Neural progenitor cell (in vitro differentiated cells): ENCODE data around the gene S1PR2. TPM values are rescaled to one million over a fixed set of nuclear protein-coding genes. Genes with fewer than 3 reads are reported as not detected.

Experiments
- DNase-seq: peaks from one replicate; pipeline ENCODE4 v3.0.0-alpha.2; 2016; ENCODE audit warnings: low spot score
- H2AFZ ChIP-seq: fragments of 200-600 bp; sonication (generic); replicated peaks from 2 replicates; pipeline ENCODE4 v1.6.1; 2016; ENCODE audit warnings: antibody characterized with exemption
- H3F3A ChIP-seq: fragments of 200-600 bp; sonication (generic); 2 replicates; pipeline ENCODE4 v1.6.1; 2016; ENCODE audit warnings: antibody characterized with exemption, low read depth
- H3K27ac ChIP-seq: fragments of 200-600 bp; sonication (generic); 2 replicates; pipeline ENCODE4 v1.5.1; 2016; ENCODE audit warnings: mild to moderate bottlenecking
- H3K27me3 ChIP-seq: fragments of 200-600 bp; sonication (generic); 2 replicates; pipeline ENCODE4 v1.6.1; 2016; ENCODE audit warnings: mild to moderate bottlenecking, moderate library complexity
- H3K36me3 ChIP-seq: fragments of 200-600 bp; sonication (generic); 2 replicates; pipeline ENCODE4 v1.5.1; 2016
- H3K4me1 ChIP-seq: fragments of 200-600 bp; sonication (generic); 2 replicates; pipeline ENCODE4 v1.6.1; 2016; ENCODE audit warnings: mixed run types
- H3K4me2 ChIP-seq: fragments of 200-600 bp; sonication (generic); 2 replicates; pipeline ENCODE4 v1.6.1; 2016
- H3K4me3 ChIP-seq: fragments of 200-600 bp; sonication (generic); 2 replicates; pipeline ENCODE4 v1.5.1; 2016
- H3K79me2 ChIP-seq: fragments of 200-600 bp; sonication (generic); 2 replicates; pipeline ENCODE4 v1.6.1; 2016; ENCODE audit warnings: low read depth
- H3K9ac ChIP-seq: fragments of 200-600 bp; sonication (generic); 2 replicates; pipeline ENCODE4 v1.6.1; 2016
- H3K9me3 ChIP-seq: fragments of 200-600 bp; sonication (generic); 2 replicates; pipeline ENCODE4 v1.5.1; 2016; ENCODE audit warnings: low read depth
- H4K20me1 ChIP-seq: fragments of 200-600 bp; sonication (generic); 2 replicates; pipeline ENCODE4 v1.6.1; 2016; ENCODE audit warnings: low read depth
- H3K27ac Mint-ChIP-seq: 3 replicates; pipeline ENCODE4 v1.8.0; 2021; ENCODE audit warnings: mixed read lengths
- H3K27me3 Mint-ChIP-seq: 2 replicates; pipeline ENCODE4 v1.8.0; 2022; ENCODE audit warnings: low read depth, mild to moderate bottlenecking, inconsistent platforms, moderate library complexity, mixed read lengths; ENCODE audit not compliant: insufficient read depth
- H3K36me3 Mint-ChIP-seq: 3 replicates; pipeline ENCODE4 v1.8.0; 2021; ENCODE audit warnings: mixed read lengths
- H3K4me1 Mint-ChIP-seq: 3 replicates; pipeline ENCODE4 v1.8.0; 2021; ENCODE audit warnings: mixed read lengths
- H3K4me3 Mint-ChIP-seq: 3 replicates; pipeline ENCODE4 v1.8.0; 2021; ENCODE audit warnings: mild to moderate bottlenecking, moderate library complexity, mixed read lengths
- H3K9me3 Mint-ChIP-seq: 3 replicates; pipeline ENCODE4 v1.8.0; 2020; ENCODE audit warnings: mixed read lengths
- CTCF ChIP-seq: fragments of 200-600 bp; sonication (generic); IDR thresholded peaks from 2 replicates; pipeline ENCODE4 v1.5.1; 2017; ENCODE audit warnings: antibody characterized with exemption, mild to moderate bottlenecking
- EZH2 ChIP-seq: fragments of 200-600 bp; sonication (generic); IDR thresholded peaks from 2 replicates; pipeline ENCODE4 v1.6.1; 2017; ENCODE audit warnings: antibody characterized with exemption, mild to moderate bottlenecking, moderate library complexity
- EZH2phosphoT487 ChIP-seq: fragments of 200-600 bp; sonication (generic); IDR thresholded peaks from 2 replicates; pipeline ENCODE4 v1.6.1; 2017; ENCODE audit warnings: antibody characterized with exemption
- total RNA-seq: library from RNA; depleted of rRNA; stranded (reverse); fragments of >200 nt; gene quantifications from 2 replicates; pipeline ENCODE4 v1.2.3, GENCODE V29; 2015; ENCODE audit warnings: low replicate concordance

S1PR2 gene
- total RNA-seq: 8.5 and 18.8 TPM in 2 replicates

GRCh38 chr19:10230861-10231611 lies at the start of gene S1PR2:
S1PR2 (minus strand) TSS chr19:10231331; CDS start chr19:10224905, 6,426 bp downstream.
- Mint-ChIP-seq H3K4me3 (peak within 1 kb of the TSS; percentile 85), H3K4me1 (peaks cover 16% of the 10 kb centered on the region), H3K27me3 (peaks cover 2% of the 10 kb centered on the region), H3K27ac (peak within 1 kb of the TSS; percentile 39), H3K9me3 (no peaks in the 10 kb centered on the region), H3K36me3 (no peaks in the 10 kb centered on the region)
- no peaks in the 10 kb centered on the region for H3K9me3 ChIP-seq
- H3K4me2 ChIP-seq: peak within 1 kb of the TSS; percentile 96
- H3K4me3 ChIP-seq: peak within 1 kb of the TSS; percentile 55
- H3K4me1 ChIP-seq: peaks cover 5% of the 10 kb centered on the region
- peak; percentile 93 for DNase-seq
- peak within 1 kb of the TSS; percentile 37 for H2AFZ ChIP-seq
- no peak for TF ChIP-seq EZH2phosphoT487
- TF ChIP-seq CTCF: no peak
- peak; percentile 32 for TF ChIP-seq EZH2
- H3K36me3 ChIP-seq: no peaks in the 10 kb centered on the region
- H3F3A ChIP-seq: peaks cover 33% of the 10 kb centered on the region
- peaks cover 31% of the 10 kb centered on the region for H4K20me1 ChIP-seq
- H3K27me3 ChIP-seq: no peaks in the 10 kb centered on the region
- peaks cover 20% of the 10 kb centered on the region for H3K79me2 ChIP-seq
- H3K9ac ChIP-seq: peak within 1 kb of the TSS; percentile 18
- H3K27ac ChIP-seq: peak within 1 kb of the TSS; percentile 3

GRCh38 chr19:10279737-10280442 lies 48.8 kb upstream of the S1PR2 start:
- H3K27me3 Mint-ChIP-seq: peaks cover 21% of the 10 kb centered on the region

GRCh38 chr19:10278935-10279334 lies 47.8 kb upstream of the S1PR2 start:
- H3K27me3 Mint-ChIP-seq: peaks cover 28% of the 10 kb centered on the region
- H3K4me1 ChIP-seq: no peaks in the 10 kb centered on the region
- DNase-seq: no peak
- no peaks in the 10 kb centered on the region for H3K9me3 Mint-ChIP-seq
- no peak overlapping the region for H3K9ac ChIP-seq
- peaks cover 4% of the 10 kb centered on the region for H3K27me3 ChIP-seq
- no peaks in the 10 kb centered on the region for H3K9me3 ChIP-seq
- no peaks in the 10 kb centered on the region for H3K36me3 Mint-ChIP-seq
- H3F3A ChIP-seq: no peaks in the 10 kb centered on the region
- no peak overlapping the region for H3K4me3 ChIP-seq
- H3K36me3 ChIP-seq: no peaks in the 10 kb centered on the region
- no peak overlapping the region for H3K4me3 Mint-ChIP-seq
- H3K4me2 ChIP-seq: no peak overlapping the region
- peaks cover 2% of the 10 kb centered on the region for H3K4me1 Mint-ChIP-seq
- no peaks in the 10 kb centered on the region for H3K79me2 ChIP-seq
- TF ChIP-seq CTCF (no peak), EZH2phosphoT487 (no peak), EZH2 (no peak)
- no peak overlapping the region for H2AFZ ChIP-seq
- H4K20me1 ChIP-seq: no peaks in the 10 kb centered on the region
- H3K27ac ChIP-seq: no peak overlapping the region
- no peak overlapping the region for H3K27ac Mint-ChIP-seq

More at GRCh38 chr19:10279737-10280442, 48.8 kb upstream of the S1PR2 start:
- no peaks in the 10 kb centered on the region for H3F3A ChIP-seq
- no peaks in the 10 kb centered on the region for H3K9me3 ChIP-seq
- no peak overlapping the region for H3K4me2 ChIP-seq
- no peak for TF ChIP-seq CTCF
- TF ChIP-seq EZH2phosphoT487: no peak
- no peak for TF ChIP-seq EZH2
- H3K4me3 Mint-ChIP-seq: no peak overlapping the region
- H3K9ac ChIP-seq: no peak overlapping the region
- H3K4me3 ChIP-seq: no peak overlapping the region
- H2AFZ ChIP-seq: no peak overlapping the region
- H3K27me3 ChIP-seq: peaks cover 2% of the 10 kb centered on the region
- no peaks in the 10 kb centered on the region for H3K79me2 ChIP-seq
- H3K9me3 Mint-ChIP-seq: no peaks in the 10 kb centered on the region
- peaks cover 2% of the 10 kb centered on the region for H3K4me1 Mint-ChIP-seq
- H3K27ac Mint-ChIP-seq: no peak overlapping the region
- DNase-seq: no peak
- H3K36me3 ChIP-seq: no peaks in the 10 kb centered on the region
- no peaks in the 10 kb centered on the region for H4K20me1 ChIP-seq
- no peaks in the 10 kb centered on the region for H3K4me1 ChIP-seq
- H3K27ac ChIP-seq: no peak overlapping the region
- H3K36me3 Mint-ChIP-seq: no peaks in the 10 kb centered on the region
